ENCODE data around the gene APOC1.
"Not testable (repeated sequence)": the region's sequence is repeated elsewhere in the genome, so short reads cannot be mapped to it uniquely, and the experiment has no call there.

APOC1 gene

DNA sequence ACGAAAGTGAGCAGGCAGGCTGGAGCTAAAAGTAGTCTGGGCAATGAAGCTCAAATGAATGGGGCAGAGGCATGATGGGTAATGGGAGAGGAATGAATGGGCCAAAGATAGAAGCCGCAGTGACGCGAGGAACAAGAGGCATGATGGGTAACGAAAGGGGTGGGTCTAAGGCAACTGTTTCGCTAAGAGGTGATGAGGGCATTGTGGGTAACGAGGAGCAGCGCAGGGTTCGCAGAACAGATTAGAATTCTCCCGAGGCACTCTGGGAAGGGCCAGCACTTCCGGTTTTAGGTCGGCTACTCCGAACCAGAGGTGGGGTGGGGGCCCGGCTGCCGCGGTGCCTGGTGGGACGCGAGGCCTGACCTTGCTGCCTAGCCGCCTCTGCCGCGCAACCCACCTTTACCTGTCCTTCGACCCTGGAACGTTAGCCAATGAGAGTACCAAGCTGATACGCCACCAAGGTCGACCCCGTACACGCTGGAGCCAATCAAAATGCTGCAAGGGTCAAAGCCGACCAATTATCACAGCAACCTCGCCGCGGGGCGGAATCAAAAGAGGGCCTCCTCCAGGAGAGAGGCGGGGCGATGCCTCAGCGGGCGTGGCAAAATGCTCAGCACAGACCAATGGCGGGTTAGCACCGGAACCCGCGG, 23.9 kb upstream of the APOC1 start:
- DNase-seq: no peak

- DNase-seq: peak; percentile 100
These were observed 23.2 kb upstream of the APOC1 start, which contains the start of gene TOMM40 for GRCh38 chr19:44891016-44891882. Gene TOMM40 (plus strand): TSS chr19:44891254. CDS start chr19:44891416, 162 bp downstream.

GRCh38 chr19:44892932-44893331, 21.5 kb upstream of the APOC1 start:
- DNase-seq: no peak

- no peak for DNase-seq
These were observed 20.9 kb upstream of the APOC1 start for GRCh38 chr19:44893332-44894051.

DNA sequence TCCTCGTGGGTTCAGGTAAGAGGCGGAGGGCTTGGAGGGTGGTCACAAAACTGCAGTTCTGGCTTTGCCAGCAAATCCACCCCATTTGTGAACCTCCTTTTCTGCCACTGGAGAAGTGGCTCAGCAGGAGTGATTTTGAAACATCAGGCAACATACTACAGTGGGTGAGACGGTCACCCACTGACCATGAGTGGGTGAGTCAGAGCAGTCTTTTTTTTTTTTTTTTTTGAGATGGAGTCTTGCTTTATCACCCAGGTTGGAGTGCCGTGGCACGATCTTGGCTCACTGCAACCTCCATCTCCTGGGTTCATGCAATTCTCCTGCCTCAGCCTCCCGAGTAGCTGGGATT, 20.4 kb upstream of the APOC1 start:
- DNase-seq: no peak

- no peak for DNase-seq
These were observed 19.5 kb upstream of the APOC1 start for GRCh38 chr19:44894946-44895345.

DNA sequence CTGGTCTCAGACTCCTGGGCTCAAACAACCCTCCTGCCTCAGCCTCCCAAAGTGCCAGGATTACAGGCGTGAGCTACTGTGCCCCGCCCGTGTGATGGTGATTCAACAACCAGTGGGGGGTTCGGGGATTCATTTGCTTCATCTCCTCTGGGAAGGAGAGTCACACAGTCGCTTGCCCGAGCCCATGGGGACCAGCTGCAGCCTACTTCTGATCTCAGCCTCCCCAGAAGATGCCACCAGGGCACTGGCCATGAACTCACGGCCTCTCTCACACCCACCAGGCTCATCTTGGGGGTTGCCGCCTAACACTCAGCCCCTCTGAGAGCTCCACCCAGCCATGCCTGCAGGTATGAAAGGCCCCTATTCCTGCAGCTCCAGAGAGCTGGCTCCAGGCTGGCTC, 16.6 kb upstream of the APOC1 start:
- no peak for DNase-seq

DNA sequence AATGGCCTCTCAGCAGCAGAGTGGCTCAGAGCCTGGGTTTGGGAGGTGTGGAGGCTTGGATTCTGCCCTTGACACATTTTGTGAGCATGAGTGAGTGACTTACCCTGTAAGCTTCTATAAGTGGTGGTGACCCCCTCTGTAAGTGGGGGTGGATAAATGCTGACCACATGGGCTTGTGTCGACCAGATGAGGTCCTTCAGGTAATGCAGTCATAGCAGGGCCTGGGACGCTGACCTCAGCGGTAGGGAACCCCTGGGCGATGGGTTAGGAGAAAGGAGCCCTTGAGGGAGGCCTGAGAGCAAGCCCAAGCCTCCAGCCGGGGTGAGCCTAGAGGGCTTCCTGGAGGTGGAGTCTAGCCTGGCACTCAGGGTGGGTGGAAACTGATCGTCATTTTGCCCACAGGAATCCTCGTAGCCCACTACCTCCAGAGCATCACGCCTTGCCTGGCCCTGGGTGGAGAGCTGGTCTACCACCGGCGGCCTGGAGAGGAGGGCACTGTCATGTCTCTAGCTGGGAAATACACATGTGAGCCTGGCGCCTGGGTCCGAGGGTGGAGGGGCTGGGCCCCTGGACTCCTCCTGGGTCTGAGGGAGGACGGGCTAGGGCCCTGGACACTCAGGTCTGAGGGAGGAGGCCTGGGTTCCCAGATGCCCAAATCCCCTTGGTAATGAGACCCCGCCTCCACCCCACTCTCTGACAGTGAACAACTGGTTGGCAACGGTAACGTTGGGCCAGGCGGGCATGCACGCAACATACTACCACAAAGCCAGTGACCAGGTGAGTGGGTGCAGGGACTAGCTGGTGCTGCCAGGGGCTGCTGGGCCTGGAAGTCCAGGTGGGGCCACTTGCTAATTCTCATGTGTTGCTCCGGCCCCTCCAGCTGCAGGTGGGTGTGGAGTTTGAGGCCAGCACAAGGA, 13.8 kb upstream of the APOC1 start:
- no peak for DNase-seq

GRCh38 chr19:44903216-44903601, 11.2 kb upstream of the APOC1 start:
- DNase-seq: no peak

- peak; percentile 74 for DNase-seq
These were observed 10.6 kb upstream of the APOC1 start for GRCh38 chr19:44903602-44904425.

DNA sequence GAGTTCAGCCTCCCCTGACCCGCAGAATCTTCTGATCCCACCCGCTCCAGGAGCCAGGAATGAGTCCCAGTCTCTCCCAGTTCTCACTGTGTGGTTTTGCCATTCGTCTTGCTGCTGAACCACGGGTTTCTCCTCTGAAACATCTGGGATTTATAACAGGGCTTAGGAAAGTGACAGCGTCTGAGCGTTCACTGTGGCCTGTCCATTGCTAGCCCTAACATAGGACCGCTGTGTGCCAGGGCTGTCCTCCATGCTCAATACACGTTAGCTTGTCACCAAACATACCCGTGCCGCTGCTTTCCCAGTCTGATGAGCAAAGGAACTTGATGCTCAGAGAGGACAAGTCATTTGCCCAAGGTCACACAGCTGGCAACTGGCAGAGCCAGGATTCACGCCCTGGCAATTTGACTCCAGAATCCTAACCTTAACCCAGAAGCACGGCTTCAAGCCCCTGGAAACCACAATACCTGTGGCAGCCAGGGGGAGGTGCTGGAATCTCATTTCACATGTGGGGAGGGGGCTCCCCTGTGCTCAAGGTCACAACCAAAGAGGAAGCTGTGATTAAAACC, 9.9 kb upstream of the APOC1 start:
- no peak for DNase-seq

GRCh38 chr19:44905437-44906160, 8.8 kb upstream of the APOC1 start, which contains the start of gene APOE:
Gene APOE (plus strand): TSS chr19:44905796. CDS start chr19:44906625, 829 bp downstream.
- no peak for DNase-seq

GRCh38 chr19:44907613-44908012, 6.8 kb upstream of the APOC1 start:
- DNase-seq: no peak

- no peak for DNase-seq
These were observed 6.2 kb upstream of the APOC1 start for GRCh38 chr19:44908074-44908835.

GRCh38 chr19:44908836-44909261, 5.6 kb upstream of the APOC1 start:
- no peak for DNase-seq

DNA sequence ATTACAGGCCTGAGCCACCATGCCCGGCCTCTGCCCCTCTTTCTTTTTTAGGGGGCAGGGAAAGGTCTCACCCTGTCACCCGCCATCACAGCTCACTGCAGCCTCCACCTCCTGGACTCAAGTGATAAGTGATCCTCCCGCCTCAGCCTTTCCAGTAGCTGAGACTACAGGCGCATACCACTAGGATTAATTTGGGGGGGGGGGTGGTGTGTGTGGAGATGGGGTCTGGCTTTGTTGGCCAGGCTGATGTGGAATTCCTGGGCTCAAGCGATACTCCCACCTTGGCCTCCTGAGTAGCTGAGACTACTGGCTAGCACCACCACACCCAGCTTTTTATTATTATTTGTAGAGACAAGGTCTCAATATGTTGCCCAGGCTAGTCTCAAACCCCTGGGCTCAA, 4.6 kb upstream of the APOC1 start:
- no peak for DNase-seq

DNA sequence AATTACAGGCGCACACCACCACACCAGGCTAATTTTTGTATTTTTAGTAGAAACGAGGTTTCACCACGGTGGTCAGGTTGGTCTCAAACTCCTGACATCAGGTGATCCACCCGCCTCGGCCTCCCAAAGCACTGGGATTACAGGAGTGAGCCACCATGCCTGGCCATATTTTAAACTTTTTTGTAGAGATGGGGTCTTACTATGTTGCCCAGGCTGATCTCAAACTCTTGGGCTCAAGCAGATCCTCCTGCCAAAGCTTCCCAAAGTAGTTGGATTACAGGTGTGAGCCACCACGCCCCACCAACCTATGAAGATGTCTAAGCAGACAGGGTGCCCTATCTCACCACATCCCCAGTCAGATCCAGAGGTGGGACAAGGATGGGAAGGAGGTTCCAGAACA, 2.5 kb upstream of the APOC1 start:
- DNase-seq: not testable (repeated sequence)

DNA sequence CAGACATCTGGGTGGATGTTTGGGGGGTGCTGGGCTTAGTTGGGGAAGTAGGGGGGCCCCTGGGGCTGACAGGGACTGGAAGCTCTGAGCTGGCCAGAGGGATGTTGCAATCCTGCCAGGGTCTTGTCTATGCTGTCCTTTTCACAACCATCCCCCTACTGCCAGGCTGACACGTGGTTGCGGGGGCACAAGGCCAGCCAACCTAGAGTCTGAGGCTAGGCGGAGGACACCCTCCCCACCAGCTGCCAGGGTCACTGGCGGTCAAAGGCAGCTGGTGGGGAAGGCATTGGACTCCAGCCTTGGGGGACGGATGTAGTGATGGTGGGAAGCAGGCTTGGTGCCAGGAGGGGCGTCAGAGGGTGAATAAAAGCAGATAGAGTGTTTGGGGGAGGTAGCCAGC, 1.6 kb upstream of the APOC1 start:
- DNase-seq: no peak

Data from CD4-positive, alpha-beta T cell treated with Interleukin-6 for 4 hours (primary cell).